HepG2 (cell line): ENCODE data around the gene RPL3. TPM values are rescaled to one million over a fixed set of nuclear protein-coding genes. Genes with fewer than 3 reads are reported as not detected.
A peak's percentile ranks its signal among the peaks of the same experiment; 100 is the strongest.

Experiments used
- AHDC1 ChIP-seq: sonication (generic); formaldehyde crosslinking; IDR thresholded peaks from 2 replicates; pipeline ENCODE4 v1.5.1; 2020; ENCODE audit warnings: mild to moderate bottlenecking, missing genetic modification reagents, borderline replicate concordance
- HNRNPLL ChIP-seq: fragments of 200-400 bp; formaldehyde crosslinking; IDR thresholded peaks from 2 replicates; pipeline ENCODE4 v1.6.1; 2017; ENCODE audit warnings: mild to moderate bottlenecking, low read depth, low read length; ENCODE audit not compliant: poor library complexity, severe bottlenecking
- KDM5B ChIP-seq: sonication (generic); formaldehyde crosslinking; IDR thresholded peaks from 2 replicates; pipeline ENCODE4 v1.4.0; 2020; ENCODE audit warnings: missing genetic modification reagents, mild to moderate bottlenecking, borderline replicate concordance
- MAZ ChIP-seq, 2 experiments: sonication (generic) in 1 of 2; formaldehyde crosslinking in 1 of 2; IDR thresholded peaks; 2 replicates each; pipeline versions ENCODE4 v1.5.0 to v1.6.1; 2012 to 2020; ENCODE audit warnings: low read depth in 2 of 2, mild to moderate bottlenecking in 2 of 2, borderline replicate concordance in 1 of 2, improper control_type of control experiment in 1 of 2, low read length in 1 of 2, missing genetic modification reagents in 1 of 2, moderate library complexity in 1 of 2
- NCOA1 ChIP-seq: sonication (generic); formaldehyde crosslinking; IDR thresholded peaks from 2 replicates; pipeline ENCODE4 v1.9.0; 2021; ENCODE audit warnings: missing genetic modification reagents
- NFKB2 ChIP-seq: sonication (generic); formaldehyde crosslinking; IDR thresholded peaks from 2 replicates; pipeline ENCODE4 v1.4.0; 2020; ENCODE audit warnings: missing genetic modification reagents, borderline replicate concordance
- PHF5A ChIP-seq: IDR thresholded peaks from one replicate; pipeline ENCODE4 v1.6.1; 2018; ENCODE audit warnings: low read depth, missing genetic modification reagents; ENCODE audit not compliant: unreplicated experiment
- SMAD3 ChIP-seq: sonication (generic); formaldehyde crosslinking; IDR thresholded peaks from 2 replicates; pipeline ENCODE4 v1.4.0; 2020; ENCODE audit warnings: missing genetic modification reagents
- SP4 ChIP-seq: sonication (generic); formaldehyde crosslinking; IDR thresholded peaks from 2 replicates; pipeline ENCODE4 v1.8.1; 2023; ENCODE audit warnings: mild to moderate bottlenecking, missing genetic modification reagents
- ZBTB10 ChIP-seq: sonication (generic); formaldehyde crosslinking; IDR thresholded peaks from 2 replicates; pipeline ENCODE4 v1.4.0; 2020; ENCODE audit warnings: missing genetic modification reagents, borderline replicate concordance
- ZFP36L1 ChIP-seq: sonication (generic); formaldehyde crosslinking; IDR thresholded peaks from 2 replicates; pipeline ENCODE4 v1.8.0; 2022; ENCODE audit warnings: mild to moderate bottlenecking, missing genetic modification reagents, moderate library complexity
- ZNF136 ChIP-seq: sonication (generic); formaldehyde crosslinking; IDR thresholded peaks from 2 replicates; pipeline ENCODE4 v1.8.1; 2022; ENCODE audit warnings: low read depth, mild to moderate bottlenecking, moderate library complexity, missing genetic modification reagents
- ZNF619 ChIP-seq: sonication (generic); formaldehyde crosslinking; IDR thresholded peaks from 2 replicates; pipeline ENCODE4 v1.4.0; 2020; ENCODE audit warnings: mild to moderate bottlenecking, missing genetic modification reagents
- ZNF709 ChIP-seq: sonication (generic); formaldehyde crosslinking; IDR thresholded peaks from 2 replicates; pipeline ENCODE4 v1.5.0; 2020; ENCODE audit warnings: mild to moderate bottlenecking, missing genetic modification reagents
- ZNF772 ChIP-seq: sonication (generic); formaldehyde crosslinking; IDR thresholded peaks from 2 replicates; pipeline ENCODE4 v1.5.0; 2020; ENCODE audit warnings: mild to moderate bottlenecking, missing genetic modification reagents
- ZNF883 ChIP-seq: sonication (generic); formaldehyde crosslinking; IDR thresholded peaks from 2 replicates; pipeline ENCODE4 v1.5.1; 2020; ENCODE audit warnings: mild to moderate bottlenecking, missing genetic modification reagents; ENCODE audit errors: not compliant biosample characterization
- ZNF891 ChIP-seq: sonication (generic); formaldehyde crosslinking; IDR thresholded peaks from 2 replicates; pipeline ENCODE4 v1.5.0; 2020; ENCODE audit warnings: mild to moderate bottlenecking, missing genetic modification reagents
- polyA plus RNA-seq, 8 experiments: library from polyadenylated mRNA; depleted of rRNA in 3 of 8; stranded (reverse) in 7 of 8; unstranded in 1 of 8; fragments of >200 nt; fragmentation: Illumina TruSeq in 4 of 8; extraction: Trizol in 4 of 8; gene quantifications; 2 replicates each; pipeline versions ENCODE4 v1.2.1 to v1.2.3, GENCODE V29; 2011 to 2016; ENCODE audit warnings: low read depth in 4 of 8, missing spikeins in 1 of 8, mixed read lengths in 1 of 8; ENCODE audit not compliant: insufficient read depth in 1 of 8
- total RNA-seq, 5 experiments: library from RNA; depleted of rRNA; stranded (reverse); fragments of >200 nt; fragmentation: Illumina TruSeq; extraction: Trizol; gene quantifications; 2 replicates each; pipeline ENCODE4 v1.2.3, GENCODE V29; 2016; ENCODE audit warnings: low read depth in 1 of 5
- TF ChIP-seq, protein P1 (sequence below): IDR thresholded peaks from 2 replicates; pipeline ENCODE4 v1.6.1; 2016; ENCODE audit warnings: low read depth

Gene RPL3
- total and polyA plus RNA-seq, 2 of the 13 experiments (the other 11 are each of a cell fraction or from before 2014, with no cell fraction given), result 1,051 to 3,279 TPM

- TF ChIP-seq MAZ (IDR thresholded peaks at IDR 0.05; ENCODE audit: borderline replicate concordance, low read depth, low read length), result no peak
- no peak for TF ChIP-seq MAZ (CRISPR knock-in tag; IDR thresholded peaks at IDR 0.05; ENCODE audit: low read depth)
- TF ChIP-seq HNRNPLL, result no peak
- TF ChIP-seq ZNF891, result no peak
- TF ChIP-seq NCOA1, result no peak
- TF ChIP-seq, protein P1, sequence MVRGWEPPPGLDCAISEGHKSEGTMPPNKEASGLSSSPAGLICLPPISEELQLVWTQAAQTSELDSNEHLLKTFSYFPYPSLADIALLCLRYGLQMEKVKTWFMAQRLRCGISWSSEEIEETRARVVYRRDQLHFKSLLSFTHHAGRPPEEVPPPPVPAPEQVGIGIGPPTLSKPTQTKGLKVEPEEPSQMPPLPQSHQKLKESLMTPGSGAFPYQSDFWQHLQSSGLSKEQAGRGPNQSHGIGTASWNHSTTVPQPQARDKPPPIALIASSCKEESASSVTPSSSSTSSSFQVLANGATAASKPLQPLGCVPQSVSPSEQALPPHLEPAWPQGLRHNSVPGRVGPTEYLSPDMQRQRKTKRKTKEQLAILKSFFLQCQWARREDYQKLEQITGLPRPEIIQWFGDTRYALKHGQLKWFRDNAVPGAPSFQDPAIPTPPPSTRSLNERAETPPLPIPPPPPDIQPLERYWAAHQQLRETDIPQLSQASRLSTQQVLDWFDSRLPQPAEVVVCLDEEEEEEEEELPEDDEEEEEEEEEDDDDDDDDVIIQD (CRISPR knock-in tag), result no peak
- no peak for TF ChIP-seq ZBTB10
- 0 out of 2 replicates have a peak, but pooled peaks have one; percentile 24 for TF ChIP-seq KDM5B (CRISPR knock-in tag)
- TF ChIP-seq NFKB2, result no peak; the same call in 1 of the 2 replicates
- no peak for TF ChIP-seq ZNF619 (CRISPR knock-in tag)
- no peak for TF ChIP-seq ZNF772 (CRISPR knock-in tag)
- TF ChIP-seq ZNF136 (CRISPR knock-in tag), result no peak
- TF ChIP-seq ZNF883 (CRISPR knock-in tag), result no peak
- no peak for TF ChIP-seq ZFP36L1 (CRISPR knock-in tag)
- no peak for TF ChIP-seq PHF5A (CRISPR knock-in tag)
- TF ChIP-seq SP4 (CRISPR knock-in tag), result no peak
- TF ChIP-seq SMAD3 (CRISPR knock-in tag), result no peak
- TF ChIP-seq AHDC1 (CRISPR knock-in tag), result no peak
- no peak for TF ChIP-seq ZNF709
Measured at GRCh38 chr22:39303892-39304671, 15.3 kb downstream of the RPL3 start (continued).
